WTC11 (cell line): ENCODE data around the gene CEP250.

Experiments
- E2F1 ChIP-seq: sonication (generic); formaldehyde crosslinking; IDR thresholded peaks from 2 replicates; pipeline ENCODE4 v1.8.0; 2022; ENCODE audit warnings: mild to moderate bottlenecking, missing genetic modification reagents
- FOXJ3 ChIP-seq: sonication (generic); formaldehyde crosslinking; IDR thresholded peaks from 2 replicates; pipeline ENCODE4 v1.9.0; 2021; ENCODE audit warnings: missing genetic modification reagents, mild to moderate bottlenecking, borderline replicate concordance
- GRHL2 ChIP-seq: fragments of 250-450 bp; sonication (Bioruptor Pico); IDR thresholded peaks from 2 replicates; pipeline ENCODE4 v1.8.0; 2022; ENCODE audit warnings: mild to moderate bottlenecking, moderate library complexity; ENCODE audit not compliant: insufficient replicate concordance, severe bottlenecking
- SP1 ChIP-seq: sonication (generic); formaldehyde crosslinking; conservative IDR thresholded peaks from 2 replicates; pipeline ENCODE4 v1.8.1; 2022; ENCODE audit warnings: missing genetic modification reagents
- ZNF263 ChIP-seq: sonication (generic); formaldehyde crosslinking; IDR thresholded peaks from 2 replicates; pipeline ENCODE4 v1.8.1; 2022; ENCODE audit warnings: low read depth, mild to moderate bottlenecking, moderate library complexity, missing genetic modification reagents
- ZSCAN18 ChIP-seq: fragments of 250-450 bp; sonication (Bioruptor Pico); IDR thresholded peaks from 2 replicates; pipeline ENCODE4 v2.1.2; 2022; ENCODE audit warnings: mild to moderate bottlenecking, moderate library complexity

GRCh38 chr20:35446356-35447078 is 8.9 kb upstream of the CEP250 start:
- TF ChIP-seq FOXJ3 (no peak), GRHL2 (no peak), ZNF263 (CRISPR knock-in tag) (no peak), SP1 (CRISPR knock-in tag) (no peak), ZSCAN18 (CRISPR knock-in tag) (no peak), E2F1 (no peak)
